ENCODE data around the gene MAPKBP1. TPM values are rescaled to one million over a fixed set of nuclear protein-coding genes. Genes with fewer than 3 reads are reported as not detected.

MAPKBP1 gene
- total RNA-seq, 2 donors from 2014 or later: 16.7 to 26.3 TPM

- Mint-ChIP-seq H3K27ac (no peak overlapping the region), H3K27me3 (ENCODE audit: insufficient read depth) (peaks cover 2% of the 10 kb centered on the region), H3K9me3 (no peaks in the 10 kb centered on the region), H3K4me3 (no peak overlapping the region), H3K4me1 (no peaks in the 10 kb centered on the region), H3K36me3 (ENCODE audit: low read depth) (peaks cover 27% of the 10 kb centered on the region)
- WGBS, 2 experiments (ENCODE audit: insufficient coverage in 1 of 2, insufficient read length in 1 of 2): 92% methylated on average over 3 of the region's 4 CpGs; no CpG with 5 or more reads in 1 of the 2 experiments
- Histone ChIP-seq H3K36me3 (ENCODE audit: control insufficient read depth, insufficient read depth, low read length) (peaks cover 10% of the 10 kb centered on the region), H3K27ac (ENCODE audit: low read depth, low read length) (no peak overlapping the region), H3K9me3 (ENCODE audit: control insufficient read depth, low read length) (no peaks in the 10 kb centered on the region), H3K9ac (ENCODE audit: extremely low read depth, low read length, poor library complexity, severe bottlenecking) (no peak overlapping the region), H3K4me1 (ENCODE audit: control insufficient read depth, insufficient read depth, low read length) (no peaks in the 10 kb centered on the region), H3K27me3 (ENCODE audit: control insufficient read depth, insufficient read depth, low read length, poor library complexity, severe bottlenecking) (no peaks in the 10 kb centered on the region), H3K4me3 (ENCODE audit: low read length) (no peak overlapping the region)
- no peak for TF ChIP-seq CTCF (conservative IDR thresholded peaks at IDR 0.05)
- no peak for DNase-seq
Observed at GRCh38 chr15:41821831-41822230, 47.5 kb downstream of the MAPKBP1 start.

- DNase-seq: no peak
- WGBS, 2 experiments (ENCODE audit: insufficient coverage in 1 of 2, insufficient read length in 1 of 2): 91 to 98% methylated on average over 5 to 6 of the region's 6 CpGs
- H3K36me3 ChIP-seq (ENCODE audit: control insufficient read depth, insufficient read depth, low read length): peaks cover 10% of the 10 kb centered on the region
- no peaks in the 10 kb centered on the region for H3K4me1 Mint-ChIP-seq
- H3K27me3 Mint-ChIP-seq (ENCODE audit: insufficient read depth): peaks cover 2% of the 10 kb centered on the region
- H3K4me3 Mint-ChIP-seq: no peak overlapping the region
- no peak overlapping the region for H3K27ac ChIP-seq (ENCODE audit: low read depth, low read length)
- no peak overlapping the region for H3K4me3 ChIP-seq (ENCODE audit: low read length)
- no peaks in the 10 kb centered on the region for H3K27me3 ChIP-seq (ENCODE audit: control insufficient read depth, insufficient read depth, low read length, poor library complexity, severe bottlenecking)
- TF ChIP-seq CTCF (conservative IDR thresholded peaks at IDR 0.05): no peak
- H3K9me3 ChIP-seq (ENCODE audit: control insufficient read depth, low read length): no peaks in the 10 kb centered on the region
- H3K4me1 ChIP-seq (ENCODE audit: control insufficient read depth, insufficient read depth, low read length): no peaks in the 10 kb centered on the region
- no peaks in the 10 kb centered on the region for H3K9me3 Mint-ChIP-seq
- H3K9ac ChIP-seq (ENCODE audit: extremely low read depth, low read length, poor library complexity, severe bottlenecking): no peak overlapping the region
- H3K36me3 Mint-ChIP-seq (ENCODE audit: low read depth): peaks cover 23% of the 10 kb centered on the region
- H3K27ac Mint-ChIP-seq: no peak overlapping the region
Observed at GRCh38 chr15:41822471-41822870, 48.2 kb downstream of the MAPKBP1 start.

- H3K9me3 Mint-ChIP-seq: no peaks in the 10 kb centered on the region
Observed at GRCh38 chr15:41822957-41823356, 48.7 kb downstream of the MAPKBP1 start.

More at GRCh38 chr15:41822957-41823356, 48.7 kb downstream of the MAPKBP1 start:
- Mint-ChIP-seq H3K4me1 (peaks cover 1% of the 10 kb centered on the region), H3K4me3 (no peak overlapping the region), H3K27me3 (ENCODE audit: insufficient read depth) (peaks cover 3% of the 10 kb centered on the region), H3K27ac (no peak overlapping the region), H3K36me3 (ENCODE audit: low read depth) (peaks cover 20% of the 10 kb centered on the region)
- Histone ChIP-seq H3K27me3 (ENCODE audit: control insufficient read depth, insufficient read depth, low read length, poor library complexity, severe bottlenecking) (no peaks in the 10 kb centered on the region), H3K4me1 (ENCODE audit: control insufficient read depth, insufficient read depth, low read length) (no peaks in the 10 kb centered on the region), H3K9me3 (ENCODE audit: control insufficient read depth, low read length) (no peaks in the 10 kb centered on the region), H3K9ac (ENCODE audit: extremely low read depth, low read length, poor library complexity, severe bottlenecking) (no peak overlapping the region), H3K4me3 (ENCODE audit: low read length) (no peak overlapping the region), H3K36me3 (ENCODE audit: control insufficient read depth, insufficient read depth, low read length) (peaks cover 9% of the 10 kb centered on the region), H3K27ac (ENCODE audit: low read depth, low read length) (no peak overlapping the region)
- DNase-seq: no peak
- 91 to 100% methylated on average over 4 to 6 of the region's 6 CpGs for WGBS, 2 experiments (ENCODE audit: insufficient coverage in 1 of 2, insufficient read length in 1 of 2)
- TF ChIP-seq CTCF (conservative IDR thresholded peaks at IDR 0.05): peak; percentile 26
